HG03039 (cell line): ENCODE data around the gene IL21R.
A peak's percentile ranks its signal among the peaks of the same experiment; 100 is the strongest.
"Not testable (repeated sequence)": the region's sequence is repeated elsewhere in the genome, so short reads cannot be mapped to it uniquely, and the experiment has no call there.

Experiments
- ATAC-seq: cut with Tn5 transposase; IDR thresholded peaks from one replicate; pipeline ENCODE4 v1.9.1; 2021; ENCODE audit warnings: mild to moderate bottlenecking, moderate library complexity; ENCODE audit not compliant: unreplicated experiment

IL21R gene

GRCh38 chr16:27426423-27427408 lies 24.7 kb downstream of the IL21R start:
- peak; percentile 46 for ATAC-seq

DNA sequence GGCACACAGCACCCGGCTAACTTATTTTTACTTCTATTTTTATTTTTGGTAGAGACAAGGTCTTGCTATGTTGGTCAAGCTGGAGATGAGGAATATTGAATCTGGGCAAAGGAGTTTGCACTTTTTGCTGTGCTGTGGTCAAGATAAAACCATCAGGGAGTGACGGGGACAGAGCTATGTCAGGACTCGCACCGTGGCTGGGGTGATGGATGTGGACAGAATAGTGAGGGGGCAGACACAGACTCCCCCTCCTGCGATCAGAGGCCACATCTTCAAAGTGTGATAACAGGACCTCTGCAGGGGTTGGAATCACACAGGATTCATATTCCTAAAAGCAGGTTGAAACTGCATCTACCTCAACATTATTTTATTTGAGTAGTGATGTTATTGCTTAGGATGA lies 25.6 kb downstream of the IL21R start:
- no peak for ATAC-seq

DNA sequence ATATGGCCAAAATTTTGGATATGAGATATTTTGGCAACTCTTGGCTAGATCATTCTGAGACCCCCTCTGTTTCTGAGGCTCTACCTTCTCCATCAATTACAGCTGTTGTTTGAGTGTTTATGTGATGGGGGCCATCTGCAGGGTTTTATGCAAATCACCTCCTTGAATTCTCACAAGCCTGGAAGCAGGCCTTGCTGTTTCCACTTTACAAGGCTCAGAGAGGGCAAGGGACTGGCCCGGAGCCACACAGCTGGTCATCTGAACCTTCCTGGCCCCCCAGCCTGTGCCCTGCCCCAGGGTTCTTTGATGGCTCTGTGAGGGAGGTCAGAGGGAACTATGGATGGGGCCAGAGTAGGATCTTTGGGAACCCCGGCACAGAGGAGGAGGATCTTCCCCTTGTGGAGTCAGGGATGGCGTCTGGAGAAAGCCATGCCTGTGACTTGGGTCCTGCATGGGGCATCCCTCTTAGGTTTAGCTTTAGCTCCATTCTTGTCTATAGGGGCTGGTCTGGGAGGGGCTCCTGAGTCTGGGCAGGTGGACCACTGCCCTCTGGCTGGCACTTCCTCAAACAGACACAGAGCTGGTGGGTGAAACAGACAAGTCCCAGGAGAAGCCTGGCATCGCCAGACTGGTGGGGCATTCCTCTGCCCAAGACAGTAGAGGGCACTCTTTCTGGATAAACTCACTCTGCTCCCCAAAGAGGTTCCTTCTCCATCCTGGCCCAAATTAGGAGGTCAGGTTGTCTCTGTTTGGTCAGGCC lies 26.2 kb downstream of the IL21R start:
- ATAC-seq: no peak

- no peak for ATAC-seq
Measured at GRCh38 chr16:27429330-27429871, 27.4 kb downstream of the IL21R start.

DNA sequence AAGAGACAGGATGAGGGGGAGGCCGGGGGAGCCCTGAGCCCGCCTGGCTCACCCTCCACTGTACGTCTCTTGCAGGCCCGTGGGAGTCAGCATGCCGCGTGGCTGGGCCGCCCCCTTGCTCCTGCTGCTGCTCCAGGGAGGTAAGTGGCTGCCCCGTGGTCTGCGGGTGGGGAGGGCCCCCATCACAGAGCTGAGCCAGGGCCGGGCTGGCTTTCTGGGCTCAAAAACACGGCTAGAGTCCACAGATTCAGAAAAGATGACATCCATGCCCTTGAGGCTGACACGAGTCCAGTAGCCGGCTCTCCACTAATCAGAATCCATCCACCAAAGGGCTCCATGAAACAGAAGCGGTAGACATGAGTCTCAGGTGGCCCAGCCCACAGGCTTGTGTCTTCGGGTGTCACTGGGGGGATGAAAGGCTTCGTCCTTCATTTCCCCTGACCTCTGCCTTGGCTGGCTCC lies 28.0 kb downstream of the IL21R start:
- ATAC-seq: no peak

DNA sequence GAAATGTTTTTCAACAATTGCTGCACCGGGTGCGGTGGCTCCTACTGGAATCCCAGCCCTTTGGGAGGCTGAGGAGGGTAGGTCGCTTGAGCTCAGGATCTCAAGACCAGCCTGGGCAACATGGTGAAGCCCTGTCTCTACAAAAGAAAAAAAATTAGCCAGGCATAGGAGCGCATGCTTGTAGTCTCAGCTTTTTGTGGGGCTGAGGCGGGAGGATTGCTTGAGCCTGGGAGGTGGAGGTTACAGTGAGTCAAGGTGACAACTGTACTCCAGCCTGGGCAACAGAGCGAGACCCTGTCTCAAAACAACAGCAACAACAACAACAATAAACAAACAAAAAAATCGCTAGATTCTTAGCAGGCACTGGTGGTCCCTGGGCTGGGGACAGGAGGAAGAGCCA lies 28.5 kb downstream of the IL21R start:
- no peak for ATAC-seq

GRCh38 chr16:27430923-27431484 lies 29.0 kb downstream of the IL21R start:
- no peak for ATAC-seq

DNA sequence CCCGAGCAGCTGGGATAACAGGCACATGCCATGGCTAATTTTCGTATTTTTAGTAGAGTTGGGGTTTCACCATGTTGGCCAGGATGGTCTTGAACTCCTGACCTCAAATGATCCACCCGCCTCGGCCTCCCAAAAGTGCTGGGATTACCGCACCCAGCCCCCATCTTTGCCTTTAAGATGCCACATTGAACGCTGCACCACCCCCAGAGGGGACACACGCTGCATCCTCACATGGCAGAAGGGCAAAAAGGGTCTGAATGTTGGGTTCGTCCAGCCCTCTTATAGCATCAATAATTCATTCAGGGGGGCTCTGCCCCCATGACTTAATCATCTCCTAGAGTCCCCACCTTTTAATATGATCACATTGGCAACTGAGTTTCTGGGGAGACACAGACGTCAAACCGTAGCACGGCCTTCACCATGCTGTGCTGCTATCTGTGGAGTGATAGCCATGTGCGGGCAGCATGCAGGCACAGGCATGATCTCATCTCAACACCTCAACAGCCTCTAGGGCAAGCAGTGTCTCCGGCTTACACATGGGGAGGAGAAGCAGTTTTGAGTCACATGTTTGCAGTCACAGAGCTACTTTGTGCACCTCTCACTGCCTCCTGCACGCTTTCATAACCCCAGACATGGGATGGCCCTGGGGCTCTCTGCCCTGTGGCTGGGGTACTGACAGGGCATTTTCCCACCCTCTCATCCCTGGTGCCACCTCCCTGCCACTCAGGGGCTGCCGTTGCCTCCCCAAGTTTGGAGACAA lies 30.0 kb downstream of the IL21R start:
- no peak for ATAC-seq

- ATAC-seq: no peak
Measured at GRCh38 chr16:27432558-27432957, 30.6 kb downstream of the IL21R start.

- not testable (repeated sequence) for ATAC-seq
Measured at GRCh38 chr16:27433191-27433590, 31.2 kb downstream of the IL21R start.

- no peak for ATAC-seq
Measured at GRCh38 chr16:27433636-27434035, 31.7 kb downstream of the IL21R start.

DNA sequence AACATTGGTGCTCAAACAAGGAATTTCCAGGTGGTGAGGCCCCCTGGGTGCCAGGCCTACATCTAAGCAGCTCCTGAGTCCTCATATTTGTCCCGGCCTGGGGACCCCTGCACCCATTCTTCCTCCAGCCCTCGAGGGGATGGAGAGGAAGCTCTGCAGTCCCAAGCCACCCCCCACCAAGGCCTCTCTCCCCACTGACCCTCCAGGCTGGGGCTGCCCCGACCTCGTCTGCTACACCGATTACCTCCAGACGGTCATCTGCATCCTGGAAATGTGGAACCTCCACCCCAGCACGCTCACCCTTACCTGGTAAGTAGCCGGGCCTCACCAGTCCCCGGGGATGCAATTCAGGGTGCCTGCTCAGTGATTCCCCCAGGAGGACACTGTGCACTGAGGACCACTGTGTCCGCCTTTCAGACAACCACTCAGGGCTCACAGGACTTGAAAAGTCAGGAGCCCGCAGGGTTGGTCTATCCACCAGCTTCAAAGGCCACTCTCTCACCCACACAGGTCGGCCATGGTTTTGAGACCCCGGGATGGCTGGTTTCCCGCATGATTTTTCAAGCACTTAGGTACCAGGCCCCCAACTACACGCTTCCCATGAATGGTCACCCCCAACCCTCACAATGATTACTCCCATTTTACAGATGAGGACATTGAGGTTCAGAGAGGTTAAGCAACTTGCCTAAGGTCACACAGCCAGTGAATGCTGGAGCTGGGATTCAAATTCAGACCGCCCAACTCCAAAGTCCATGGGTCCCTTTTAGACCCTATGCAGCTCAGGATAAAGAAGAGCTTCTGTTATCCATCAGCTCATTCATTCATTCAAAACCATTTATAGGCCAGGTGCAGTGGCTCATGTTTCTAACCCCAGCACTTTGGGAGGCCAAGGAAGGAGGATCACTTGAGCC lies 32.4 kb downstream of the IL21R start:
- no peak for ATAC-seq

- not testable (repeated sequence) for ATAC-seq
Measured at GRCh38 chr16:27435146-27435545, 33.2 kb downstream of the IL21R start.

GRCh38 chr16:27436065-27436464 lies 34.1 kb downstream of the IL21R start:
- no peak for ATAC-seq

DNA sequence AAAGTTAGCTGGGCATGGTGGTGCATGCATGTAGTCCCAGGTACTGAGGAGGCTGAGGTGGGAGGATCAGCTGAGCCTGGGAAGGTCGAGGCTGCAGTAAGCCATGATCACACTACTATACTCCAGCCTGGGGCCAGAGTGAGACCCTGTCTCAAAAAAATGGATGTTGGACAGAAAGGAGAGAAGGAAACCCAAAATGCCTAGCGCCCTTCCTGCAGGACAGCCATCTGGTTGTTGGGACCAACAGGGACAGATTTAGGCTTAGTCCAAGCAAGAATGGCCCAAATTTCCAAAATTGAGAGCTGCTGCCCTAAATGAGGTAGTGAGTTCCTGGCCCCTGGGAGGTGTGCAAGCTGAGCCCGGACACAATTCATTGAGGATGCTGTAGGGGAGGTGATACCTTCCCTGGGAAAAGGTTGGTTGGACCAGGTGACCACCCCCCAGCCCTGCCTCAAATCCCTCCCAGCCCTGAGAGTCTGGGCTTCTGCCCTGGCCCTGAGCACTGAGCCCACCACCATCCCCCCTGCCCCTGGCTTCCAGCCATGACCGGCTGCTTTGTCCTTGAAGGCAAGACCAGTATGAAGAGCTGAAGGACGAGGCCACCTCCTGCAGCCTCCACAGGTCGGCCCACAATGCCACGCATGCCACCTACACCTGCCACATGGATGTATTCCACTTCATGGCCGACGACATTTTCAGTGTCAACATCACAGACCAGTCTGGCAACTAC lies 35.1 kb downstream of the IL21R start:
- no peak for ATAC-seq

DNA sequence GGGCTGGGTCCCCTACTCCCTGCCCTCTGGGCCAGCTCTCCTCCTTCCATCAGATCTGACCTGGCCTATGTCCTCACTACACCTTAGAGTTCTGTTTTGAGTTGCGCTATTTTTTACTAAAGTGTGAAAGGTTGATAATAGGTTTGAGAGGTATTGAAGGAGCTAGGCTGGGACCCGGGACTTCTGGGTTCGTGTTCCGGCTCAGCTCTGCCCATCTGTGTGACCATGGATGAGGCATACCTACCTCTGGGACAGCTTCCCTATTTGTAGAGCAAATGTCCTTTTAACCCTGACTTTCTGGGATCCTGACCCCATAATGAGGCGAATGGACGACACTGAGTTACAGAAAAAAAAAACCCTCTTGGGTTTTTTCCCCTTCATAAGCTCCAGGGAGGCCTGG lies 36.0 kb downstream of the IL21R start:
- no peak for ATAC-seq

- ATAC-seq: no peak
Measured at GRCh38 chr16:27439271-27440018, 37.5 kb downstream of the IL21R start.

- ATAC-seq: no peak
Measured at GRCh38 chr16:27441276-27441675, 39.3 kb downstream of the IL21R start.
